Measurements from ENCODE around the gene PXDC1. TPM values are rescaled to one million over a fixed set of nuclear protein-coding genes. Genes with fewer than 3 reads are reported as not detected.
A peak's percentile ranks its signal among the peaks of the same experiment; 100 is the strongest.
"Not testable (repeated sequence)": the region's sequence is repeated elsewhere in the genome, so short reads cannot be mapped to it uniquely, and the experiment has no call there.

PXDC1 gene
- total RNA-seq, 2 donors from 2014 or later, result 406 to 488 TPM

- Histone ChIP-seq H3K9me3 (no peaks in the 10 kb centered on the region), H3K27ac (peak overlapping the region; percentile 56 to 70), H3K4me3 (no peak overlapping the region), H3K4me1 (ENCODE audit: control insufficient read depth in 1 of 2, low read depth in 2 of 2) (peaks cover 7 to 26% of the 10 kb centered on the region in 2 donors), H3K36me3 (no peaks in the 10 kb centered on the region), H3K27me3 (replicated peaks; ENCODE audit: insufficient read depth) (no peaks in the 10 kb centered on the region)
- no peak for ATAC-seq (ENCODE audit: insufficient number of reproducible peaks, low FRiP score, low read depth)
- no peak for DNase-seq (ENCODE audit: low spot score)
- TF ChIP-seq CTCF (IDR thresholded peaks at IDR 0.05), result no peak
Observed at GRCh38 chr6:3758842-3759144, 7.3 kb upstream of the PXDC1 start.

- Histone ChIP-seq H3K4me1 (ENCODE audit: control insufficient read depth in 1 of 2, low read depth in 2 of 2) (peaks cover 7 to 26% of the 10 kb centered on the region in 2 donors), H3K27ac (peak overlapping the region; percentile 56 to 70)
- DNase-seq (ENCODE audit: low spot score); H3K9me3 ChIP-seq; ATAC-seq (ENCODE audit: insufficient number of reproducible peaks, low FRiP score, low read depth); H3K27me3 ChIP-seq (replicated peaks; ENCODE audit: insufficient read depth); H3K4me3 ChIP-seq; H3K36me3 ChIP-seq: not testable (repeated sequence)
Observed at GRCh38 chr6:3757998-3758841, 6.7 kb upstream of the PXDC1 start.

GRCh38 chr6:3757241-3757641 lies 5.7 kb upstream of the PXDC1 start:
- ATAC-seq (ENCODE audit: insufficient number of reproducible peaks, low FRiP score, low read depth) (no peak), DNase-seq (ENCODE audit: low spot score) (no peak)
- Histone ChIP-seq H3K27ac (peak overlapping the region; percentile 56 to 66), H3K9me3 (no peaks in the 10 kb centered on the region), H3K36me3 (no peaks in the 10 kb centered on the region), H3K27me3 (replicated peaks; ENCODE audit: insufficient read depth) (no peaks in the 10 kb centered on the region), H3K4me3 (no peak overlapping the region), H3K4me1 (ENCODE audit: control insufficient read depth in 1 of 2, low read depth in 2 of 2) (peaks cover 7 to 35% of the 10 kb centered on the region in 2 donors)
- TF ChIP-seq CTCF (IDR thresholded peaks at IDR 0.05), result no peak

- DNase-seq (ENCODE audit: low spot score), result no peak
Observed at GRCh38 chr6:3756546-3756945, 5.0 kb upstream of the PXDC1 start.

GRCh38 chr6:3755637-3756545 lies 4.4 kb upstream of the PXDC1 start:
- Histone ChIP-seq H3K27ac (peak overlapping the region; percentile 55 to 56), H3K4me1 (ENCODE audit: control insufficient read depth in 1 of 2, low read depth in 2 of 2) (peaks cover 7 to 32% of the 10 kb centered on the region in 2 donors), H3K36me3 (no peaks in the 10 kb centered on the region), H3K27me3 (replicated peaks; ENCODE audit: insufficient read depth) (no peaks in the 10 kb centered on the region), H3K9me3 (no peaks in the 10 kb centered on the region), H3K4me3 (no peak overlapping the region)
- TF ChIP-seq CTCF (IDR thresholded peaks at IDR 0.05), result no peak
- no peak for ATAC-seq (ENCODE audit: insufficient number of reproducible peaks, low FRiP score, low read depth)
- no peak for DNase-seq (ENCODE audit: low spot score)

More at GRCh38 chr6:3756546-3756945, 5.0 kb upstream of the PXDC1 start:
- H3K27me3 ChIP-seq (replicated peaks; ENCODE audit: insufficient read depth), result no peaks in the 10 kb centered on the region
- no peak for TF ChIP-seq CTCF (IDR thresholded peaks at IDR 0.05)
- no peak overlapping the region for H3K4me3 ChIP-seq
- peak overlapping the region; percentile 55 to 56 for H3K27ac ChIP-seq
- no peaks in the 10 kb centered on the region for H3K9me3 ChIP-seq
- ATAC-seq (ENCODE audit: insufficient number of reproducible peaks, low FRiP score, low read depth), result no peak
- no peaks in the 10 kb centered on the region for H3K36me3 ChIP-seq
- peaks cover 7 to 35% of the 10 kb centered on the region in 2 donors for H3K4me1 ChIP-seq (ENCODE audit: control insufficient read depth in 1 of 2, low read depth in 2 of 2)
